ENCODE data around the gene GSG1L.

GSG1L gene

DNA sequence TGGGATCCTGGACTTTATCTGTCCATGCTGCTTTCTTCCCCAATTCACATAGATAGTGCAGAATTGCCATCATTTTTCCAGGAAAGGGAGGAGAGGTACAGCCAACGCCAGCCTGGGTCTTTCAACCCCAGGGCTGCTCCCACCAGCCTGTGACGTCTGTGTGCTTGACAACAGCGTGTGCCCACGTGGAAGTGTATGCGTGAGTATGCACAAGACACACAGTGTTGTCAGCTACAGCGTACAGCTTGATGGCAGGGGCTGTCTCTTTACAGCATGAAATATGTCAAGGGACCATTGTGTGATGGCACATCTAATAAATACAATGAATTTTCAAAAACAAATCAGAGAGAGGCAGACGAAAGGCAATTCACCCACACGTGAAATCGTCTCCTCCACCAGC, 62.3 kb downstream of the GSG1L start:
- Histone ChIP-seq H2AFZ (ENCODE audit: low read depth) (no peak overlapping the region), H3K4me2 (no peak overlapping the region), H3K79me2 (ENCODE audit: insufficient read depth, low read depth) (no peaks in the 10 kb centered on the region), H3K27me3 (ENCODE audit: insufficient read depth, low read depth) (no peaks in the 10 kb centered on the region), H4K20me1 (ENCODE audit: insufficient read depth) (no peaks in the 10 kb centered on the region), H3K4me1 (ENCODE audit: low read depth, poor library complexity, severe bottlenecking) (no peaks in the 10 kb centered on the region), H3K36me3 (ENCODE audit: insufficient read depth) (no peaks in the 10 kb centered on the region), H3K4me3 (IDR thresholded peaks at IDR 0.05; ENCODE audit: insufficient read depth, low read depth, low read length) (no peak overlapping the region), H3K27ac (no peak overlapping the region), H3K9ac (no peak overlapping the region)
- TF ChIP-seq, protein P1, sequence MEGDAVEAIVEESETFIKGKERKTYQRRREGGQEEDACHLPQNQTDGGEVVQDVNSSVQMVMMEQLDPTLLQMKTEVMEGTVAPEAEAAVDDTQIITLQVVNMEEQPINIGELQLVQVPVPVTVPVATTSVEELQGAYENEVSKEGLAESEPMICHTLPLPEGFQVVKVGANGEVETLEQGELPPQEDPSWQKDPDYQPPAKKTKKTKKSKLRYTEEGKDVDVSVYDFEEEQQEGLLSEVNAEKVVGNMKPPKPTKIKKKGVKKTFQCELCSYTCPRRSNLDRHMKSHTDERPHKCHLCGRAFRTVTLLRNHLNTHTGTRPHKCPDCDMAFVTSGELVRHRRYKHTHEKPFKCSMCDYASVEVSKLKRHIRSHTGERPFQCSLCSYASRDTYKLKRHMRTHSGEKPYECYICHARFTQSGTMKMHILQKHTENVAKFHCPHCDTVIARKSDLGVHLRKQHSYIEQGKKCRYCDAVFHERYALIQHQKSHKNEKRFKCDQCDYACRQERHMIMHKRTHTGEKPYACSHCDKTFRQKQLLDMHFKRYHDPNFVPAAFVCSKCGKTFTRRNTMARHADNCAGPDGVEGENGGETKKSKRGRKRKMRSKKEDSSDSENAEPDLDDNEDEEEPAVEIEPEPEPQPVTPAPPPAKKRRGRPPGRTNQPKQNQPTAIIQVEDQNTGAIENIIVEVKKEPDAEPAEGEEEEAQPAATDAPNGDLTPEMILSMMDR (conservative IDR thresholded peaks at IDR 0.05; ENCODE audit: low read depth, low read length), result no peak

DNA sequence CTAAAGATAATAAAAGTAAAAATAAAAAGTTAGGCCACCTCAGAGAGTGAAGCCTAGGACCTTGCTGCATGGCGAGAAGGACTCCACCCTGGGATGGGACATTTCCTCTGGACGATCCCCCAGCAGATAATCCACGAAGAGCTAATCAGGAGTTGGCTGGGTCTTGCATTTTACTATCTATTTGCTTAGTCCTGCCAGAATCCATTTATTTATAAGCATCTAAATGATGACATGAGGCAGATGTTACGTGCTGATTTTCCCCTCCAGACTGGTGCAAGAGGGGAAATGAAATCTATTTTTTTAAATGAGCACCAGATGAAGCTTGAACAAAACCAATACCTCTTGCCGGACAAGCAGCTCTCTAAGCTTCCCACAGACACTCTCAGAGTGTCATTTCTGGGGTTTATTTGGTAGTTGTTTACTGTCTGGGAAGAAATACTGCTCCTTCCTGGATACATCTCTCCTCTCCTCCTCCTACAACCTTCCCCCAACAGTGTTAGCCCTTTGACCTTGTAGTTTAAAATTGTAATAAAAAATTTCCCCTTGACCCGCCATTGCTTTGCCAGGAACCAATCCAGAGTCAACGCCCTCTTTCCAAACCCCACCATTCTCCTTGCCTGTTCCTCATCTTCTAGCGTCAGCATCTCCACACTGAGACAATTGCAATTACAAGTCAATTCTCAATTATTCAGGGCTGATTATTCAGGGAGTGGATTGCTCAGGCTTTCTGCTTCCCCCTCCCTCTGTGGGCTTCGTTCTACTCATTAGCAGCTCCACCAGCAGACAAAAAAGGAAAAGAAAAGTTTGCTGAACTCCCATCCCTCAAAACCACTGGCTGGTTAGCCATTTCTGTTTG, 63.0 kb downstream of the GSG1L start:
- TF ChIP-seq, protein P1 (conservative IDR thresholded peaks at IDR 0.05; ENCODE audit: low read depth, low read length), result no peak
- no peaks in the 10 kb centered on the region for H3K36me3 ChIP-seq (ENCODE audit: insufficient read depth)
- no peaks in the 10 kb centered on the region for H3K27me3 ChIP-seq (ENCODE audit: insufficient read depth, low read depth)
- no peaks in the 10 kb centered on the region for H4K20me1 ChIP-seq (ENCODE audit: insufficient read depth)
- no peak overlapping the region for H3K27ac ChIP-seq
- no peak overlapping the region for H2AFZ ChIP-seq (ENCODE audit: low read depth)
- no peaks in the 10 kb centered on the region for H3K79me2 ChIP-seq (ENCODE audit: insufficient read depth, low read depth)
- H3K4me1 ChIP-seq (ENCODE audit: low read depth, poor library complexity, severe bottlenecking), result no peaks in the 10 kb centered on the region
- H3K4me2 ChIP-seq, result no peak overlapping the region
- H3K9ac ChIP-seq, result no peak overlapping the region
- H3K4me3 ChIP-seq (IDR thresholded peaks at IDR 0.05; ENCODE audit: insufficient read depth, low read depth, low read length), result no peak overlapping the region

DNA sequence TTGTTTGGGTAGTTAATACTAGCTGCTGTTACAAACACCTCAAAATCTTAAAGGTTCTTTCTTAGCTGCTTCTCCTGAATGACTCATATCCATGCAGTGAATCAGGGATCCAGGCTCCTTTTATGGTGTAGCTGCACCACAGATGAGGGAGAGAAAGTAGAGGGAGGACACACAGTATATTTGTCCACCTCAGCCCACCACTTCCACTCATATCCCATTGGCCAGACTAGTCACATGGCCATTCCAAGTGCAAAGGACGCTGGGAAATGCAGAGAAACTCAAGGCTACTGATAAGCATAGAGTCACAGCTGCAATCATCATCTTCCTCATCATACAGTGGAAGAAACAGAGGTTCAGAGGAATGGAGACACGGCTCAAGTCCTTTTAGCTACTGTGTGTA, 63.8 kb downstream of the GSG1L start:
- H2AFZ ChIP-seq (ENCODE audit: low read depth), result no peak overlapping the region
- H3K27me3 ChIP-seq (ENCODE audit: insufficient read depth, low read depth), result no peaks in the 10 kb centered on the region
- no peaks in the 10 kb centered on the region for H4K20me1 ChIP-seq (ENCODE audit: insufficient read depth)
- no peaks in the 10 kb centered on the region for H3K4me1 ChIP-seq (ENCODE audit: low read depth, poor library complexity, severe bottlenecking)
- H3K27ac ChIP-seq, result no peak overlapping the region
- H3K4me3 ChIP-seq (IDR thresholded peaks at IDR 0.05; ENCODE audit: insufficient read depth, low read depth, low read length), result no peak overlapping the region
- TF ChIP-seq, protein P1 (conservative IDR thresholded peaks at IDR 0.05; ENCODE audit: low read depth, low read length), result no peak
- no peaks in the 10 kb centered on the region for H3K79me2 ChIP-seq (ENCODE audit: insufficient read depth, low read depth)
- no peaks in the 10 kb centered on the region for H3K36me3 ChIP-seq (ENCODE audit: insufficient read depth)
- no peak overlapping the region for H3K4me2 ChIP-seq
- H3K9ac ChIP-seq, result no peak overlapping the region

DNA sequence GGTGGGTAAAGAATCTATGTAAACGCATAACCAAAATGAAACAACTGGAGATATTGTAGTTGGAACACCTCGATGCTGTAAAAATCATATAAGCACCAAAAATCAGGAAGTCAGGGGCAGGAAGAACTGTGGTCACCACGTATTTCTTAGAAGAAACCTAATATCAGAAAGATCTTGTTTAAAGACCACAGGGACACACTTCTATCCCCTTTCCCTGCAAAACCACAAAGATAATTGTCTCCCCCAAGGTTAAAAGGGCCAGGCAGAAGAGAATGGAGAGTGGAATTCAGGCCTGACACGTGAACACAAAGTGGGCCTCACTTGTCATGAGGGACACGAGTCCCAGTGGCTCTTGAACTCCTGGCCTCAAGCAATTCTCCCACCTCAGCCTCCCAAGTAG, 68.1 kb downstream of the GSG1L start:
- no peak overlapping the region for H2AFZ ChIP-seq (ENCODE audit: low read depth)
- H3K79me2 ChIP-seq (ENCODE audit: insufficient read depth, low read depth), result no peaks in the 10 kb centered on the region
- no peak overlapping the region for H3K9ac ChIP-seq
- no peak overlapping the region for H3K4me2 ChIP-seq
- H3K36me3 ChIP-seq (ENCODE audit: insufficient read depth), result no peaks in the 10 kb centered on the region
- TF ChIP-seq, protein P1 (conservative IDR thresholded peaks at IDR 0.05; ENCODE audit: low read depth, low read length), result no peak
- H3K4me3 ChIP-seq (IDR thresholded peaks at IDR 0.05; ENCODE audit: insufficient read depth, low read depth, low read length), result no peak overlapping the region
- no peaks in the 10 kb centered on the region for H4K20me1 ChIP-seq (ENCODE audit: insufficient read depth)
- H3K27me3 ChIP-seq (ENCODE audit: insufficient read depth, low read depth), result no peaks in the 10 kb centered on the region
- no peaks in the 10 kb centered on the region for H3K4me1 ChIP-seq (ENCODE audit: low read depth, poor library complexity, severe bottlenecking)
- H3K27ac ChIP-seq, result no peak overlapping the region
